Activated CD4-positive, CD25-positive, alpha-beta regulatory T cell treated with anti-CD3 and anti-CD28 coated beads, Interleukin-2, amount 50 U/mL, for 24 hours (primary cell): Measurements from ENCODE around the gene SLC16A7.

Experiments used
- ATAC-seq, 2 donors: fragments of 150-1000 bp; cut with Tn5 transposase; one replicate each; pipeline ENCODE4 v1.10.0; 2021; ENCODE audit warnings: mild to moderate bottlenecking in 1 of 2, moderate library complexity in 1 of 2

SLC16A7 gene

GRCh38 chr12:59624732-59625460, 29.1 kb downstream of the SLC16A7 start:
- no peak for ATAC-seq

DNA sequence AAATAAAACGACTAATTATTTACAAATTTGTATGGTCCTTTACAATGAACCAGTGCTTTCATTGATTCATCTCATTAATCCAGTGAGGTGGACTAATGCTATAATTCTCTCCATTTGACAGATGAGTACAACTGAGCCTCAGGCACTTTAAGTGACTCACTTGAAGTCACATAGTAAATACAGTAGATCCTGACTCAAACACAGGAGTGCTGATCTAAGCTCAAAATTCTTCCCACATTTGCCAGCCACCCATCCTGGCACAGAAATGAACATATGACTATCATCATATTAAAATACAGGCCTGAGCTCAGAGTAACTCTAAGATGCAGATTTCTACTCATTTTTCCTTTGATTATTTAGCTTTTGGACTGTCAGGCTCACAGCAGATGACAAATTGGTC, 30.6 kb downstream of the SLC16A7 start:
- ATAC-seq: peak; percentile 44 to 68

GRCh38 chr12:59627582-59627981, 31.8 kb downstream of the SLC16A7 start:
- ATAC-seq: peak; percentile 46 to 56

DNA sequence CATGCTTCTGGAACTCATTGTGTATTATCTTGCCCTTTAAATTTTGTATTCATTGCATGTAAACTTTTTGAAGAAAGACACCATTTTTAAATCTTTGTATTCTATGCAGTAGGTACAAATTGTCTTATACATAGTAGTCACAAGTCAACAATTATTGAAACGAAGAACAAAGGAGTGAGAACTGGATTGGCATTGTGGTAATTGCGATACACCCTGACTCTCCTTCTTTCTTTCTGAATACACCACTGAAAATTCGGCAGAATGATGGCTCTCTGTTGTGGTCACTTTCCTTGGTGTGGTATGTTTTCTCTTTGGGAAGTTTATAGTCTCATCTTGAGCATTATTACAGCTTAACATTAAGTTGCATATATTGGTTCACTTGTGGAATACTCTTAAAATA, 34.1 kb downstream of the SLC16A7 start:
- no peak for ATAC-seq

DNA sequence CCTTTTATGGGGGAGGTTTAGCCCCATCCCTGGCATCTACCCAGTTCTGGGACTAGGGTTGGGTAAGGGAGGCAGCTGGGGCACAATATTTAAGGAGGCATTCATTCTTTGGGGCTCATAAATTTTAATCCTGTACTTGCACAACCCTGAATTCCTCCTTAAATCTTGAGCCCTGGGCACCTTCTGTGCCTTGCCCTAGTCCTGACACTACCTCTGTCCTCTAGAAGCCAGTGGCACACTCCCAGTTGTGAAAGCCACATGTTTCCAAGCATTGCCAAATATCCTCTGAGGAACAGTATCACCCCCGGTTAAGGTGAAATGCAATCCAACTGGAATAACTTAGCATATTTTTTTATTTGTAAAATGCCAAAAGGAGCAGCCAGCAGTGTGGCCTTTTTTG, 36.6 kb downstream of the SLC16A7 start:
- no peak for ATAC-seq

GRCh38 chr12:59634254-59634653, 38.4 kb downstream of the SLC16A7 start:
- ATAC-seq: no peak

DNA sequence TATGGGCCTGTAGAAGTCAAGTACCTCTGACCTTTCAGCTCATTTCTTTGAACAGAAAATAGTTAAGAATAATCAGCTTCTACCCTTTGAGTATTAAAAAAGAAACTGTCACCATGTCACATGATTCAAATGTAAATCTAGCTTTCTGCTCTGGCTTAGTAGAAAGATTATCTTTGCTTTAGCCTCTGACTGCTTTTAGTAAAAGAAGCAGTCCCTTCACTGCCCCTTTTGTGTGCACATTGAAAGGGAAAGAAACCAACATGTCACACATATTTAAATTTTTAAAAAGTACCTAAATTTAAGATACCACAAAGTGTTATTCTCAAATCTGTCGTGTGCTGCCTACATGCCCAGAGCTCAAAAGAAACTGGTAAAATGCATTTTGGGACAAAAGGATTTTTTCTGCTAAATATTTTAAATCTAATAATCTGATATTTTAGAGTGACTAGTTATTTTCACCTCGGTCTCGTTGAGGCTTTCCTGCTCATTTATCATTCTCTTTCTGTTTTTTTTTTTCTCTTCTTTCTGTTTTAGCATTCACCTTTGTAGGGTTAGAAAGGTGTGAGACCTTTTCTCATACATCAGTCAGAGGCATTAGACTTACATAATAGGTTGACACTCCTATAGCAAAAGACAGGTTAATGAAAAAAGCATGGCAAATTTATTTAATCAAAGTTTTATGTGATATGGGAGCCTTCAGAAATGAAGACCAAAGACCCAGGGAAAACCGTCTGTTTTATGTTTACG, 41.3 kb downstream of the SLC16A7 start:
- peak; percentile 66 to 78 for ATAC-seq

DNA sequence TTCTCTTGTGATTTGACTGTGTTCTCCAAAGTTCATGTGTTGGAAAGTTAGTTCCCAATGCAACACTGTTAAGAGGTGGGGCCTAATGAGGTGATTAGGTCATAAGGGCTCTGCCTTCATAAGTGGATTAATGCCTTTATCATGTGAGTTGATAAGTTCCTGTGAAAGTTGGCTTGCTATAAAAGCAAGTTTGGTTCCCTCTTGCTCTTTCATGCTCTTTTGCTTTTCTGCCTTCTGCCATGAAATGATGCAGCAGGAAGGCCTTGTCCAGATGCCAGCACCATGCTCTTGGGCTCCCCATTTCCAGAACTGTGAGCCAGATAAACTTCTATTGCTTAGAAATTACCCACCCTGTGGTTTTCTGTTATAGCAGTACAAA, 41.9 kb downstream of the SLC16A7 start:
- ATAC-seq: no peak

GRCh38 chr12:59643550-59643949, 47.7 kb downstream of the SLC16A7 start:
- ATAC-seq: no peak

DNA sequence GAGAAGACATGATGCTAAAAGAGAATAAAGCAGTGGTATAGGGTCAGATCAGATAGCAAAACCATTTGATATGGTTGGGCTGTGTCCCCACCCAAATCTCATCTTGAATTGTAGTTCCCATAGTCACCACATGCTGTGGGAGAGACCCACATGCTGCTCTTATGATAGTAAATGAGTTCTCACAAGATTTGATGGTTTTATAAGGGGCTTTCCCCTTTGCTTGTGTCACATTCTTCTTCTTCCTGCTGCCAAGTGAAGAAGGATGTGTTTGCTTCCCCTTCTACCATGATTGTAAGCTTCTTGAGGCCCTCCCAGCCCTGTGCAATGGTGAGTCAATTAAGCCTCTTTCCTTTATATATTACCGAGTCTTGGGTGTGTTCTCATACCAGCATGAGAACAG, 49.4 kb downstream of the SLC16A7 start:
- ATAC-seq: no peak

DNA sequence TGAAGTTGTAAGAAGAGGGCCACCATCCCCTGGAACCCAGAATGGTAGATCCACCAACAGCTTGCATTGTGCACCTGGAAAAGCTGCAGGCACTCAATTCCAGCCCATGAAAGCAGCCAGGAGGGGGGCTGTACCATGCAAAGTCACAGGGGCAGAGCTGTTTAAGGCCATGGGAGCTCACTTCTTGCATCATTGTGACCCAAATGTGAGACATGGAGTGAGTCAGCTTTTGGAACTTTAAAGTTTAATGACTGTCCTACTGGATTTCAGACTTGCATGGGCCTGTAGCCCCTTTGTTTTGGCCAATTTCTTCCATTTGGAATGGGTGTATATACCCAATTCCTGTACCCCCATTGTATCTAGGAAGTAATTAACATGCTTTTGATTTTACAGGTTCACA, 50.8 kb downstream of the SLC16A7 start:
- ATAC-seq: no peak

DNA sequence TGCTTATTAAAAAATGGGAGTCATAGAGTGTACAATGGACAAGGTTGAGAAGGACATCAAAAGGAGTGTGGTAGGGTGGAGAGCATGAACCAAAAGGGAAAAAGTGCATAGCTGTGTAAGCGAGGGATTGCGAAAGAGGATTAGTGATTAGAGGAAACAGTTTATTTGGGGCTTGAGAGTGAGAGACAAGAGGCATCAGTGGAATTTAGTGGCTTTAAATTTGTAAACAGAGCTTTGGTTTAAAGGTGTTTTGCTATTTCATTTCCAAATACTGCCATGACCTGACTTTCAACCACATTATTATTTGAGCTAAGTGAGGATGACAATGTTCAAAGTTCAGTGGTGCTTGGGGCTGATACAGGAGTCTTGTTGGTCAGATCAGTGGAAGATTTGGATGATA, 53.4 kb downstream of the SLC16A7 start:
- no peak for ATAC-seq

- ATAC-seq: no peak
Observed at GRCh38 chr12:59650588-59651228, 54.9 kb downstream of the SLC16A7 start.

GRCh38 chr12:59651229-59651920, 55.5 kb downstream of the SLC16A7 start:
- ATAC-seq: no peak

DNA sequence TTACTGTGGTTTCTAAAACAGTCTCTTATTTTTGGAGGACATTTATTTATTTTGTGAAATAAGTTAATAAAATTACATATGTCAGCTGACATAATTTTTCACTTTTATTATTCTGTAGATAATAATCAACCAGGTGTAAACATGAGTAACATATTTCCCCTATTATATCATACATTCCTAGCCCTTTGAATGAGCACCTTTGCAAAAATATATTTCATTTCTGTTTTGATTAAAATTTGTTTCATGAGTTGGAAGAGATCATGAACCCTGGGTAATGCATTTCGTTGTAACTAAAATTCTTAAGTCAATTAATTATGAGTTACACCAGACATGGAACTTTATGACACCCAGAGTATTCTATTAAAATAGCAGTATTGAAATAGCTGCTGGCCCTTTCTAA, 56.3 kb downstream of the SLC16A7 start:
- ATAC-seq: no peak

DNA sequence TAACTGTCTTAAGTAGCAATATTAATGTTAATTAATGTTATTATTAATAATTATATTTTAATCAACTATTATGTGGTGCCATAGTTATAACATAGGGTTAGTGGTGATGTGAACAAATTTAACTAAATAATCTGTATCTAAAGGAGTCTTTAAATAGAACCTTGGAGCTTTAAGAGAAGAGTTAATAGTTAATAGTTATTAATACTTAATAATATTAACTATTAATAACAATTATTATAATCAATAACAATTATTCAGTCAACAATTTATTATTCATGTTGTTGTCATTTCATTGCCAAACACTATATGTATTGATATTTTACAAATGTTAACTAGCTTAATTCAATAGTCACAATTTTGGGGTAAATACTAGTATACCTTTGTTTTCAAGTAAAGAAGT, 58.2 kb downstream of the SLC16A7 start:
- no peak for ATAC-seq

- ATAC-seq: no peak
Observed at GRCh38 chr12:59657266-59657665, 61.4 kb downstream of the SLC16A7 start.

- ATAC-seq: no peak
Observed at GRCh38 chr12:59657711-59658110, 61.9 kb downstream of the SLC16A7 start.

DNA sequence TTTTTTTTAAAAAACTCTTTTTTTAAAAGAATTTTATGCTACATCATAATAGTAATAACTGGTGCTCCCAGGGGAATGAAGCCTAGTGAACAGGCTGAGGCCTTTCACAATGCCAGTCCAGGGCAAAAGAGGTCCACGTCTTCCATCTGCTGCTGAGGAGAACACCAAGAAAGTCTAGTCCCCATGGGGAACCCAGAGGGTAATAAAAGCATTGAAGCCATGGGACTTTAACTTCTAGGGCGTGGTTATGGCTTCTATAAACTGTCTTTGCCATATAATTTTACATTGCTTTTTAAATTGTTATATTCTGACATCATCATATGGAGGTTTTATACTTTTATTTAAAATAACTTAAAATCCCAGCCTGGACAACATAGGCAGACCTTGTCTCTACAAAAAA, 64.3 kb downstream of the SLC16A7 start:
- ATAC-seq: no peak

GRCh38 chr12:59660921-59661597, 65.2 kb downstream of the SLC16A7 start:
- no peak for ATAC-seq

DNA sequence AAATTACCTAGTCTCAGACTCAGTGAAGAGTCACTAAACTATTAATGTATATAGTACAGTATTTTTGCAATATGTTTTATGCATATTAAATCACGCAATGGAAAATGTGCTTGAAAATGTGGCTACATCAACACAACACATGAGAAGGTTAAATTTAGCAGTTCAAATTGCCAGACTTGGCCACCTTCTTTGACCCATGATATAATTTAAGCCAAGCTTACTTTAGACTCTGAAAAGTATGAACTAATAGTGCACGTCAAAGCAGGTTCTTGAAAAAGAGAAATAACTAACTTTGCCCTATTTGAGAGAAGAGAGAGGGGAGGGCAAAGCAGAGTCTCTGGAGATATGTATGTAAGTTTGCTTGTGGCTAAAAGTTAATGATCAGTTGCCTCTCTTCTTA, 68.7 kb downstream of the SLC16A7 start:
- ATAC-seq: no peak

DNA sequence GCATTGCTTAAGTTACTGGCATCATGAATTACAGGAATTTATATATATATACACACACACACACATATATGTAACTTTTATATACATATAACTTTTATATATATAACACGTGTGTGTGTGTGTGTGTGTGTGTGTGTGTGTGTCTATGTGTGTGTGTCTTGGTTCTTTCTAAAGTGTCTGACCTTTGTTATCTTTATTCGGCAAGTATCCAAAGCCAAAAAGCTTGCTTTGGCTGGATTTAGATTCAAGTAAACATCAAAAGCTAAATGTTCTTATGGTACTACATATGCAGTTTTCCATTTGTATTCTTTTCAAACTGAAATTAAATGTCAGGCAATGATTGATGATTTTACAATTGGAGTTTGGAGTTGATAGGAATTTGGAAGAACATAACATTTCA, 69.9 kb downstream of the SLC16A7 start:
- no peak for ATAC-seq

GRCh38 chr12:59668674-59669073, 72.8 kb downstream of the SLC16A7 start:
- no peak for ATAC-seq
